Activated B cell treated with CpG ODN at 0.5 μM for 24 hours (primary cell): ENCODE results near the gene TDO2. TPM values are rescaled to one million over a fixed set of nuclear protein-coding genes. Genes with fewer than 3 reads are reported as not detected.
"Not testable (repeated sequence)": the region's sequence is repeated elsewhere in the genome, so short reads cannot be mapped to it uniquely, and the experiment has no call there.

ENCODE experiments used
- ATAC-seq: fragments of 200-7000 bp; cut with Tn5 transposase; one replicate; pipeline ENCODE4 v1.10.0; 2021; ENCODE audit warnings: low read depth, mild to moderate bottlenecking, moderate library complexity
- CTCF ChIA-PET: fragments of 350-600 bp; sonication (Branson Sonifier 250); formaldehyde crosslinking; loops from one replicate; lab custom pipeline; 2021; ENCODE audit warnings: antibody characterized with exemption; lab: Charles Lee
- POLR2A ChIA-PET: fragments of 350-600 bp; sonication (Branson Sonifier 250); formaldehyde crosslinking; loops from one replicate; lab custom pipeline; 2021; ENCODE audit warnings: antibody characterized with exemption; lab: Charles Lee
- DNase-seq: peaks from one replicate; pipeline ENCODE4 v3.0.0; 2022
- H3K27ac Mint-ChIP-seq: one replicate; pipeline ENCODE4 v1.8.0; 2020; ENCODE audit warnings: mixed read lengths
- H3K27me3 Mint-ChIP-seq: one replicate; pipeline ENCODE4 v1.8.0; 2021; ENCODE audit warnings: mixed read lengths
- H3K36me3 Mint-ChIP-seq: one replicate; pipeline ENCODE4 v1.8.0; 2021; ENCODE audit warnings: low read depth, mixed read lengths
- H3K4me1 Mint-ChIP-seq: one replicate; pipeline ENCODE4 v1.8.0; 2021; ENCODE audit warnings: mixed read lengths
- H3K4me3 Mint-ChIP-seq: one replicate; pipeline ENCODE4 v1.8.0; 2020; ENCODE audit warnings: mild to moderate bottlenecking, mixed read lengths
- H3K9me3 Mint-ChIP-seq: one replicate; pipeline ENCODE4 v1.8.0; 2020; ENCODE audit warnings: mixed read lengths
- CTCF ChIP-seq: fragments of 200-600 bp; IDR thresholded peaks from one replicate; pipeline ENCODE4 v1.8.0; 2022; ENCODE audit warnings: antibody characterized with exemption, mild to moderate bottlenecking
- intact Hi-C: fragments of 100-400 bp; cut with micrococcal nuclease; formaldehyde crosslinking; loops from one replicate; pipeline ENCODE4 v1.15.1; 2024
- total RNA-seq: library from RNA; stranded (reverse); gene quantifications from 2 replicates; pipeline ENCODE4 v1.2.3, GENCODE V29; 2022

The TDO2 gene
- total RNA-seq, 1 donor from 2014 or later, result not detected

GRCh38 chr4:155889946-155890345 is 13.6 kb upstream of the TDO2 start:
- no peak overlapping the region for H3K27ac Mint-ChIP-seq
- POLR2A ChIA-PET, result no interaction called here
- intact Hi-C loops, result no loop called here
- no peak overlapping the region for H3K4me3 Mint-ChIP-seq
- CTCF ChIA-PET, result interaction anchor here (0.6 kb wide), 1 partner anchor 320 kb away, joined by 4 read pairs; no protein-coding TSS in a partner anchor
- H3K27me3 Mint-ChIP-seq, result no peaks in the 10 kb centered on the region
- DNase-seq (no peak), ATAC-seq (no peak)
- H3K4me1 Mint-ChIP-seq, result no peaks in the 10 kb centered on the region
- no peaks in the 10 kb centered on the region for H3K36me3 Mint-ChIP-seq
- TF ChIP-seq CTCF, result no peak
- H3K9me3 Mint-ChIP-seq, result no peaks in the 10 kb centered on the region

- ChIA-PET POLR2A (no interaction called here), CTCF (no interaction called here)
- Mint-ChIP-seq H3K27me3 (no peaks in the 10 kb centered on the region), H3K9me3 (no peaks in the 10 kb centered on the region), H3K4me3 (no peak overlapping the region), H3K4me1 (no peaks in the 10 kb centered on the region), H3K27ac (no peak overlapping the region), H3K36me3 (no peaks in the 10 kb centered on the region)
- TF ChIP-seq CTCF, result no peak
- no peak for DNase-seq
- intact Hi-C loops, result no loop called here
- no peak for ATAC-seq
These were observed 12.4 kb upstream of the TDO2 start for GRCh38 chr4:155891058-155891457.

- H3K4me3 Mint-ChIP-seq, POLR2A ChIA-PET, H3K4me1 Mint-ChIP-seq, intact Hi-C loops, H3K36me3 Mint-ChIP-seq, H3K27me3 Mint-ChIP-seq, H3K27ac Mint-ChIP-seq, H3K9me3 Mint-ChIP-seq, DNase-seq, CTCF ChIA-PET, ATAC-seq: not testable (repeated sequence)
These were observed 5.1 kb upstream of the TDO2 start for GRCh38 chr4:155898371-155898770.

GRCh38 chr4:155899891-155900290 is 3.6 kb upstream of the TDO2 start:
- H3K4me3 Mint-ChIP-seq, result no peak overlapping the region
- H3K9me3 Mint-ChIP-seq, result peaks cover 10% of the 10 kb centered on the region
- ChIA-PET CTCF (no interaction called here), POLR2A (no interaction called here)
- intact Hi-C loops, result no loop called here
- no peak for DNase-seq
- H3K36me3 Mint-ChIP-seq, result no peaks in the 10 kb centered on the region
- H3K27me3 Mint-ChIP-seq, result no peaks in the 10 kb centered on the region
- no peak for TF ChIP-seq CTCF
- no peak overlapping the region for H3K27ac Mint-ChIP-seq
- H3K4me1 Mint-ChIP-seq, result no peaks in the 10 kb centered on the region
- ATAC-seq, result no peak

- TF ChIP-seq CTCF, result no peak
- ATAC-seq (no peak), DNase-seq (no peak)
- Mint-ChIP-seq H3K36me3 (no peaks in the 10 kb centered on the region), H3K9me3 (peaks cover 10% of the 10 kb centered on the region), H3K27me3 (no peaks in the 10 kb centered on the region), H3K4me3 (no peak overlapping the region), H3K4me1 (no peaks in the 10 kb centered on the region), H3K27ac (no peak overlapping the region)
- POLR2A ChIA-PET, result no interaction called here
- intact Hi-C loops, result no loop called here
- CTCF ChIA-PET, result no interaction called here
These were observed 3.1 kb upstream of the TDO2 start for GRCh38 chr4:155900381-155900780.

GRCh38 chr4:155901013-155901412 is 2.5 kb upstream of the TDO2 start:
- intact Hi-C loops, result no loop called here
- Mint-ChIP-seq H3K27me3 (no peaks in the 10 kb centered on the region), H3K4me3 (no peak overlapping the region), H3K4me1 (no peaks in the 10 kb centered on the region), H3K36me3 (no peaks in the 10 kb centered on the region), H3K9me3 (peaks cover 10% of the 10 kb centered on the region), H3K27ac (no peak overlapping the region)
- no peak for ATAC-seq
- no peak for DNase-seq
- ChIA-PET CTCF (no interaction called here), POLR2A (no interaction called here)
- TF ChIP-seq CTCF, result no peak
